Measurements from ENCODE around the gene SRPRB. TPM values are rescaled to one million over a fixed set of nuclear protein-coding genes. Genes with fewer than 3 reads are reported as not detected.

Gene SRPRB
- total and polyA plus RNA-seq, 9 donors, result 30.9 to 45.5 (median 36.5) TPM

GRCh38 chr3:133761605-133762484, 43.8 kb upstream of the SRPRB start:
- WGBS (ENCODE audit: insufficient coverage), result 40% methylated on average over 1 of the region's 6 CpGs
- DNase-seq, result peak; percentile 14
- Histone ChIP-seq H3K4me3 (ENCODE audit: low read length) (no peak overlapping the region), H3K4me1 (ENCODE audit: control insufficient read depth, insufficient read depth, low read length) (peaks cover 17% of the 10 kb centered on the region), H3K27me3 (ENCODE audit: control insufficient read depth, insufficient read depth, low read length) (no peaks in the 10 kb centered on the region), H3K27ac (ENCODE audit: low read length) (no peak overlapping the region), H3K9me3 (replicated peaks; ENCODE audit: control insufficient read depth, low read depth, low read length) (no peaks in the 10 kb centered on the region), H3K36me3 (ENCODE audit: control insufficient read depth, insufficient read depth, low read length) (no peaks in the 10 kb centered on the region)

- no peaks in the 10 kb centered on the region for H3K36me3 ChIP-seq (ENCODE audit: control insufficient read depth, insufficient read depth, low read length)
- no peaks in the 10 kb centered on the region for H3K9me3 ChIP-seq (replicated peaks; ENCODE audit: control insufficient read depth, low read depth, low read length)
- H3K27me3 ChIP-seq (ENCODE audit: control insufficient read depth, insufficient read depth, low read length), result no peaks in the 10 kb centered on the region
- DNase-seq, result no peak
- H3K4me1 ChIP-seq (ENCODE audit: control insufficient read depth, insufficient read depth, low read length), result peaks cover 17% of the 10 kb centered on the region
- no peak overlapping the region for H3K4me3 ChIP-seq (ENCODE audit: low read length)
- no CpG with 5 or more reads among the region's 3 CpGs for WGBS (ENCODE audit: insufficient coverage)
- no peak overlapping the region for H3K27ac ChIP-seq (ENCODE audit: low read length)
Observed at GRCh38 chr3:133762539-133762938, 43.1 kb upstream of the SRPRB start.

GRCh38 chr3:133763797-133764683, 41.6 kb upstream of the SRPRB start:
- peak overlapping the region; percentile 79 for H3K27ac ChIP-seq (ENCODE audit: low read length)
- peak; percentile 98 for DNase-seq

GRCh38 chr3:133765256-133765655, 40.4 kb upstream of the SRPRB start:
- H3K27ac ChIP-seq (ENCODE audit: low read length), result no peak overlapping the region
- DNase-seq, result no peak
- H3K4me1 ChIP-seq (ENCODE audit: control insufficient read depth, insufficient read depth, low read length), result peaks cover 17% of the 10 kb centered on the region
- H3K4me3 ChIP-seq (ENCODE audit: low read length), result no peak overlapping the region
- H3K9me3 ChIP-seq (replicated peaks; ENCODE audit: control insufficient read depth, low read depth, low read length), result no peaks in the 10 kb centered on the region
- no peaks in the 10 kb centered on the region for H3K27me3 ChIP-seq (ENCODE audit: control insufficient read depth, insufficient read depth, low read length)
- H3K36me3 ChIP-seq (ENCODE audit: control insufficient read depth, insufficient read depth, low read length), result no peaks in the 10 kb centered on the region

More at GRCh38 chr3:133763797-133764683, 41.6 kb upstream of the SRPRB start:
- Histone ChIP-seq H3K9me3 (replicated peaks; ENCODE audit: control insufficient read depth, low read depth, low read length) (no peaks in the 10 kb centered on the region), H3K27me3 (ENCODE audit: control insufficient read depth, insufficient read depth, low read length) (no peaks in the 10 kb centered on the region), H3K36me3 (ENCODE audit: control insufficient read depth, insufficient read depth, low read length) (no peaks in the 10 kb centered on the region), H3K4me1 (ENCODE audit: control insufficient read depth, insufficient read depth, low read length) (peaks cover 17% of the 10 kb centered on the region), H3K4me3 (ENCODE audit: low read length) (no peak overlapping the region)
- WGBS (ENCODE audit: insufficient coverage), result 50% methylated on average over 1 of the region's 6 CpGs

GRCh38 chr3:133767607-133768006, 38.0 kb upstream of the SRPRB start:
- Histone ChIP-seq H3K27me3 (ENCODE audit: control insufficient read depth, insufficient read depth, low read length) (no peaks in the 10 kb centered on the region), H3K27ac (ENCODE audit: low read length) (no peak overlapping the region)
- WGBS (ENCODE audit: insufficient coverage), result no CpG with 5 or more reads among the region's 1 CpG

GRCh38 chr3:133769536-133769935, 36.1 kb upstream of the SRPRB start:
- H3K36me3 ChIP-seq (ENCODE audit: control insufficient read depth, insufficient read depth, low read length), result no peaks in the 10 kb centered on the region
- no peak overlapping the region for H3K27ac ChIP-seq (ENCODE audit: low read length)
- peaks cover 6% of the 10 kb centered on the region for H3K4me1 ChIP-seq (ENCODE audit: control insufficient read depth, insufficient read depth, low read length)
- H3K4me3 ChIP-seq (ENCODE audit: low read length), result no peak overlapping the region
- H3K27me3 ChIP-seq (ENCODE audit: control insufficient read depth, insufficient read depth, low read length), result no peaks in the 10 kb centered on the region
- no peak for DNase-seq
- no peaks in the 10 kb centered on the region for H3K9me3 ChIP-seq (replicated peaks; ENCODE audit: control insufficient read depth, low read depth, low read length)
- WGBS (ENCODE audit: insufficient coverage), result no CpG with 5 or more reads among the region's 3 CpGs

More at GRCh38 chr3:133767607-133768006, 38.0 kb upstream of the SRPRB start:
- Histone ChIP-seq H3K9me3 (replicated peaks; ENCODE audit: control insufficient read depth, low read depth, low read length) (no peaks in the 10 kb centered on the region), H3K36me3 (ENCODE audit: control insufficient read depth, insufficient read depth, low read length) (no peaks in the 10 kb centered on the region), H3K4me1 (ENCODE audit: control insufficient read depth, insufficient read depth, low read length) (peaks cover 17% of the 10 kb centered on the region), H3K4me3 (ENCODE audit: low read length) (no peak overlapping the region)
- no peak for DNase-seq

GRCh38 chr3:133773732-133774131, 31.9 kb upstream of the SRPRB start:
- H3K36me3 ChIP-seq (ENCODE audit: control insufficient read depth, insufficient read depth, low read length), result no peaks in the 10 kb centered on the region
- DNase-seq, result no peak
- no peaks in the 10 kb centered on the region for H3K9me3 ChIP-seq (replicated peaks; ENCODE audit: control insufficient read depth, low read depth, low read length)
- H3K4me3 ChIP-seq (ENCODE audit: low read length), result no peak overlapping the region
- no peak overlapping the region for H3K27ac ChIP-seq (ENCODE audit: low read length)
- H3K27me3 ChIP-seq (ENCODE audit: control insufficient read depth, insufficient read depth, low read length), result no peaks in the 10 kb centered on the region
- no peaks in the 10 kb centered on the region for H3K4me1 ChIP-seq (ENCODE audit: control insufficient read depth, insufficient read depth, low read length)
- 90% methylated on average over 2 of the region's 3 CpGs for WGBS (ENCODE audit: insufficient coverage)

GRCh38 chr3:133775309-133775708, 30.3 kb upstream of the SRPRB start:
- DNase-seq, result no peak
- 95% methylated on average over 7 of the region's 9 CpGs for WGBS (ENCODE audit: insufficient coverage)
- no peaks in the 10 kb centered on the region for H3K9me3 ChIP-seq (replicated peaks; ENCODE audit: control insufficient read depth, low read depth, low read length)
- H3K4me3 ChIP-seq (ENCODE audit: low read length), result no peak overlapping the region
- no peaks in the 10 kb centered on the region for H3K36me3 ChIP-seq (ENCODE audit: control insufficient read depth, insufficient read depth, low read length)
- H3K4me1 ChIP-seq (ENCODE audit: control insufficient read depth, insufficient read depth, low read length), result no peaks in the 10 kb centered on the region
- H3K27me3 ChIP-seq (ENCODE audit: control insufficient read depth, insufficient read depth, low read length), result no peaks in the 10 kb centered on the region
- no peak overlapping the region for H3K27ac ChIP-seq (ENCODE audit: low read length)

GRCh38 chr3:133775835-133776234, 29.8 kb upstream of the SRPRB start:
- no peak for DNase-seq
- 87% methylated on average over 3 of the region's 5 CpGs for WGBS (ENCODE audit: insufficient coverage)
- Histone ChIP-seq H3K36me3 (ENCODE audit: control insufficient read depth, insufficient read depth, low read length) (no peaks in the 10 kb centered on the region), H3K27ac (ENCODE audit: low read length) (no peak overlapping the region), H3K9me3 (replicated peaks; ENCODE audit: control insufficient read depth, low read depth, low read length) (no peaks in the 10 kb centered on the region), H3K4me3 (ENCODE audit: low read length) (no peak overlapping the region), H3K4me1 (ENCODE audit: control insufficient read depth, insufficient read depth, low read length) (no peaks in the 10 kb centered on the region), H3K27me3 (ENCODE audit: control insufficient read depth, insufficient read depth, low read length) (no peaks in the 10 kb centered on the region)

- no peak for DNase-seq
- H3K4me1 ChIP-seq (ENCODE audit: control insufficient read depth, insufficient read depth, low read length), result no peaks in the 10 kb centered on the region
- no peaks in the 10 kb centered on the region for H3K27me3 ChIP-seq (ENCODE audit: control insufficient read depth, insufficient read depth, low read length)
- no peaks in the 10 kb centered on the region for H3K36me3 ChIP-seq (ENCODE audit: control insufficient read depth, insufficient read depth, low read length)
- no peaks in the 10 kb centered on the region for H3K9me3 ChIP-seq (replicated peaks; ENCODE audit: control insufficient read depth, low read depth, low read length)
- no peak overlapping the region for H3K27ac ChIP-seq (ENCODE audit: low read length)
- H3K4me3 ChIP-seq (ENCODE audit: low read length), result no peak overlapping the region
- WGBS (ENCODE audit: insufficient coverage), result 90% methylated on average over 7 of the region's 7 CpGs
Observed at GRCh38 chr3:133776794-133777438, 28.7 kb upstream of the SRPRB start.
